Measurements from ENCODE around the gene CACNA2D4. TPM values are rescaled to one million over a fixed set of nuclear protein-coding genes. Genes with fewer than 3 reads are reported as not detected.

Gene CACNA2D4
- total RNA-seq, 1 donor, result 0.72 TPM

GRCh38 chr12:1826867-1827705 lies 91.4 kb downstream of the CACNA2D4 start:
- Histone ChIP-seq H3K27me3 (ENCODE audit: insufficient read depth, low read length) (peaks cover 44% of the 10 kb centered on the region), H4K20me1 (ENCODE audit: insufficient read depth, low read length) (peaks cover 1% of the 10 kb centered on the region), H3K79me2 (ENCODE audit: insufficient read depth, low read length) (no peaks in the 10 kb centered on the region), H3K36me3 (ENCODE audit: insufficient read depth, low read length) (no peaks in the 10 kb centered on the region), H2AFZ (ENCODE audit: low read length) (no peak overlapping the region), H3K4me1 (ENCODE audit: insufficient read depth, low read length) (no peaks in the 10 kb centered on the region), H3K4me2 (ENCODE audit: insufficient read depth, low read length) (no peak overlapping the region), H3K9me3 (ENCODE audit: low read depth, low read length) (no peaks in the 10 kb centered on the region), H3K4me3 (ENCODE audit: insufficient read depth, low read length) (no peak overlapping the region), H3K27ac (ENCODE audit: low read depth, low read length) (no peak overlapping the region)
- TF ChIP-seq CTCF (IDR thresholded peaks at IDR 0.05; ENCODE audit: extremely low read depth, low read depth, low read length), result no peak
- DNase-seq (ENCODE audit: insufficient read length, low spot score, missing footprints), result no peak

GRCh38 chr12:1826401-1826800 lies 92.1 kb downstream of the CACNA2D4 start:
- H4K20me1 ChIP-seq (ENCODE audit: insufficient read depth, low read length), result no peaks in the 10 kb centered on the region
- peaks cover 46% of the 10 kb centered on the region for H3K27me3 ChIP-seq (ENCODE audit: insufficient read depth, low read length)
- no peak overlapping the region for H3K4me3 ChIP-seq (ENCODE audit: insufficient read depth, low read length)
- H3K4me1 ChIP-seq (ENCODE audit: insufficient read depth, low read length), result no peaks in the 10 kb centered on the region
- DNase-seq (ENCODE audit: insufficient read length, low spot score, missing footprints), result no peak
- no peak overlapping the region for H3K27ac ChIP-seq (ENCODE audit: low read depth, low read length)
- no peak overlapping the region for H3K4me2 ChIP-seq (ENCODE audit: insufficient read depth, low read length)
- no peaks in the 10 kb centered on the region for H3K79me2 ChIP-seq (ENCODE audit: insufficient read depth, low read length)
- TF ChIP-seq CTCF (IDR thresholded peaks at IDR 0.05; ENCODE audit: extremely low read depth, low read depth, low read length), result no peak
- H3K9me3 ChIP-seq (ENCODE audit: low read depth, low read length), result no peaks in the 10 kb centered on the region
- no peaks in the 10 kb centered on the region for H3K36me3 ChIP-seq (ENCODE audit: insufficient read depth, low read length)
- H2AFZ ChIP-seq (ENCODE audit: low read length), result no peak overlapping the region

GRCh38 chr12:1825382-1826102 lies 92.9 kb downstream of the CACNA2D4 start:
- Histone ChIP-seq H3K79me2 (ENCODE audit: insufficient read depth, low read length) (no peaks in the 10 kb centered on the region), H3K4me1 (ENCODE audit: insufficient read depth, low read length) (no peaks in the 10 kb centered on the region), H3K4me2 (ENCODE audit: insufficient read depth, low read length) (no peak overlapping the region), H3K9me3 (ENCODE audit: low read depth, low read length) (no peaks in the 10 kb centered on the region), H3K4me3 (ENCODE audit: insufficient read depth, low read length) (no peak overlapping the region), H2AFZ (ENCODE audit: low read length) (no peak overlapping the region), H3K36me3 (ENCODE audit: insufficient read depth, low read length) (no peaks in the 10 kb centered on the region), H4K20me1 (ENCODE audit: insufficient read depth, low read length) (no peaks in the 10 kb centered on the region), H3K27me3 (ENCODE audit: insufficient read depth, low read length) (peaks cover 50% of the 10 kb centered on the region), H3K27ac (ENCODE audit: low read depth, low read length) (no peak overlapping the region)
- TF ChIP-seq CTCF (IDR thresholded peaks at IDR 0.05; ENCODE audit: extremely low read depth, low read depth, low read length), result no peak
- DNase-seq (ENCODE audit: insufficient read length, low spot score, missing footprints), result no peak

GRCh38 chr12:1823237-1823636 lies 95.2 kb downstream of the CACNA2D4 start:
- Histone ChIP-seq H3K27ac (ENCODE audit: low read depth, low read length) (no peak overlapping the region), H3K79me2 (ENCODE audit: insufficient read depth, low read length) (no peaks in the 10 kb centered on the region), H4K20me1 (ENCODE audit: insufficient read depth, low read length) (no peaks in the 10 kb centered on the region), H3K4me2 (ENCODE audit: insufficient read depth, low read length) (no peak overlapping the region), H3K4me1 (ENCODE audit: insufficient read depth, low read length) (no peaks in the 10 kb centered on the region), H3K9me3 (ENCODE audit: low read depth, low read length) (no peaks in the 10 kb centered on the region), H3K4me3 (ENCODE audit: insufficient read depth, low read length) (no peak overlapping the region), H3K27me3 (ENCODE audit: insufficient read depth, low read length) (peaks cover 62% of the 10 kb centered on the region), H2AFZ (ENCODE audit: low read length) (no peak overlapping the region), H3K36me3 (ENCODE audit: insufficient read depth, low read length) (no peaks in the 10 kb centered on the region)
- DNase-seq (ENCODE audit: insufficient read length, low spot score, missing footprints), result no peak
- TF ChIP-seq CTCF (IDR thresholded peaks at IDR 0.05; ENCODE audit: extremely low read depth, low read depth, low read length), result no peak
